ENCODE measurements around the gene GALNT16.
A peak's percentile ranks its signal among the peaks of the same experiment; 100 is the strongest.

The GALNT16 gene

DNA sequence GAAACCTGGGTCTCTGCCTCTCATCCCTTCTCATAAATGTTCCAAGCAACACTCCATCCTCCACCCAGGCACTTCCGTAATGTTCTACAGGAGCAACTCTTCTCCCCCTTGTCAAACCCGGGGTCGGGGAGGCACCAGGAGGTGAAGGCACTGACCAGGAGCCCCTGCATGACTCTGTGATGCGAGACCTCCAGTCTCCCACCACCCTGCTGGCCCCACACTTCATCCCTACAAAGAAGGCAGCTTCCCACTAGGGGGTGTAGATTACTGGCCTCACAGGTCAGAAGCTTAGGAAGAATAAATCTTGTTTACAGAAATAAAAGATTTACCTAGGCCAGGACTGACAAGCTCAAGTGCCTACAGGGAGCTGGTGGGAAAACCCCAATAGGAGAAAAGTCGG lies 90.9 kb downstream of the GALNT16 start:
- no peaks in the 10 kb centered on the region for H3K9me3 ChIP-seq (ENCODE audit: control insufficient read depth, low read length)
- peaks cover 9% of the 10 kb centered on the region for H3K4me1 ChIP-seq (ENCODE audit: control insufficient read depth, insufficient read depth, low read length, poor library complexity, severe bottlenecking)
- no peak for DNase-seq
- H3K4me3 ChIP-seq (ENCODE audit: insufficient read depth, low read depth, low read length, poor library complexity, severe bottlenecking), result no peak overlapping the region
- no peak overlapping the region for H3K27ac ChIP-seq (ENCODE audit: insufficient read depth, low read length, poor library complexity, severe bottlenecking)
- no peaks in the 10 kb centered on the region for H3K36me3 ChIP-seq (ENCODE audit: control insufficient read depth, insufficient read depth, low read length)
- no peaks in the 10 kb centered on the region for H3K27me3 ChIP-seq (replicated peaks; ENCODE audit: control insufficient read depth, insufficient read depth, low read length, poor library complexity, severe bottlenecking)

DNA sequence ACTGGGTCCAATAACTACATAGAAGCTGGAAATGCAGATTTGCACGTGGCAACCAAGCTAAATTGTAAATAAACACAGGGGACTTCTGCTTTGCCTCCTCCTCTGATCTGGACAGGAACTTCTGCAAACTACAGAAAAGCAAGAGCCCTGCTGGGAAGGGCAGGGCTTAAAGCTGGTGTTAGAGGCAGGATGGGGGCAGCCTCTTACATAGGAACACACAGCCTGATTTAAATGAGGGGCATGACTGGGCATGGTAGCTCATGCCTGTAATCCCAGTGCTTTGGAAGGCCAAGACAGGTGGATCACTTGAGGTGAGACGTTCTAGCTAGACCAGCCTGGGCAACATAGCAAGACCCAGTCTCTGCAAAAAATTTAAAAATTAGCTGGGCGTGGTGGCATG lies 91.4 kb downstream of the GALNT16 start:
- Histone ChIP-seq H3K27me3 (replicated peaks; ENCODE audit: control insufficient read depth, insufficient read depth, low read length, poor library complexity, severe bottlenecking) (no peaks in the 10 kb centered on the region), H3K4me1 (ENCODE audit: control insufficient read depth, insufficient read depth, low read length, poor library complexity, severe bottlenecking) (peaks cover 9% of the 10 kb centered on the region)
- no peak for DNase-seq

DNA sequence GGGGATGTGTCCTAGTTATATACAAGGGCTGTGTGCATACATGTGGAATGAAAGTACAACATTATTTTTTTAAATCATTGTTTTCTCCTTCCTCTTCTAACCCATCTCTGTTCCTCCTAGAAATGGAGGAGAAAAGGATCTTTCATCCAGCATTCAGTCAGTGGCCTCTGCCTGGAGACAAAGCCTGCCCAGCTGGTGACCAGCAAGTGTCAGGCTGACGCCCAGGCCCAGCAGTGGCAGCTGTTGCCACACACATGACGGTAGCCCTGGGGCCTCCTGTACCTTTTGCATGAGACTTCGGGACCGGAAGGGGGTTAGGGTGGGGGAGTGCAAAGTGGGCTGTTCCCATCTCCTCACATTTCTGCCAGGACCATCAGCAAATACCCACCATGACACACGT lies 92.0 kb downstream of the GALNT16 start:
- Histone ChIP-seq H3K27ac (ENCODE audit: insufficient read depth, low read length, poor library complexity, severe bottlenecking) (no peak overlapping the region), H3K27me3 (replicated peaks; ENCODE audit: control insufficient read depth, insufficient read depth, low read length, poor library complexity, severe bottlenecking) (no peaks in the 10 kb centered on the region), H3K4me3 (ENCODE audit: insufficient read depth, low read depth, low read length, poor library complexity, severe bottlenecking) (no peak overlapping the region), H3K9me3 (ENCODE audit: control insufficient read depth, low read length) (no peaks in the 10 kb centered on the region), H3K36me3 (ENCODE audit: control insufficient read depth, insufficient read depth, low read length) (no peaks in the 10 kb centered on the region), H3K4me1 (ENCODE audit: control insufficient read depth, insufficient read depth, low read length, poor library complexity, severe bottlenecking) (peaks cover 9% of the 10 kb centered on the region)
- no peak for DNase-seq

More for the DNA sequence above, 91.4 kb downstream of the GALNT16 start:
- Histone ChIP-seq H3K36me3 (ENCODE audit: control insufficient read depth, insufficient read depth, low read length) (no peaks in the 10 kb centered on the region), H3K9me3 (ENCODE audit: control insufficient read depth, low read length) (no peaks in the 10 kb centered on the region), H3K4me3 (ENCODE audit: insufficient read depth, low read depth, low read length, poor library complexity, severe bottlenecking) (no peak overlapping the region), H3K27ac (ENCODE audit: insufficient read depth, low read length, poor library complexity, severe bottlenecking) (no peak overlapping the region)

DNA sequence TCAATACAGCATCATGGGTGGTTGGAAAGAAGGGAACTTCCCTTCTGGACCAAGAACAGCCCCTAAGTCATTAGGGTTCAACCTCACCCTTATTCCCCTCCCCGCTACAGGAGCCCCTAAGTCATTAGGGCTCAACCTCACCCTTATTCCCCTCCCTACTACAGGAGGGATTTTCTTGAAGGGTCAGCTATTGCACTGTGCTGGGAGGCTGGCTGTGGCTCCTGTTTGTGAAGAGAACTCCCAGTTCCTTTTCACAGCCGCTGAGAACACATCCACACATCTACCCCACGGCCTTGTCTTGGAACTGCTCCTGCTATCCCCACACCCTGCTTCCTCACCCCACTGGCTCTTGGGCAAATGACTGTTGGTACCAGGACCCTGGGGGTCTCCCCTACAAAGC lies 93.2 kb downstream of the GALNT16 start:
- Histone ChIP-seq H3K27me3 (replicated peaks; ENCODE audit: control insufficient read depth, insufficient read depth, low read length, poor library complexity, severe bottlenecking) (no peaks in the 10 kb centered on the region), H3K4me1 (ENCODE audit: control insufficient read depth, insufficient read depth, low read length, poor library complexity, severe bottlenecking) (peaks cover 9% of the 10 kb centered on the region), H3K36me3 (ENCODE audit: control insufficient read depth, insufficient read depth, low read length) (no peaks in the 10 kb centered on the region), H3K4me3 (ENCODE audit: insufficient read depth, low read depth, low read length, poor library complexity, severe bottlenecking) (no peak overlapping the region), H3K9me3 (ENCODE audit: control insufficient read depth, low read length) (no peaks in the 10 kb centered on the region), H3K27ac (ENCODE audit: insufficient read depth, low read length, poor library complexity, severe bottlenecking) (no peak overlapping the region)
- DNase-seq, result no peak

DNA sequence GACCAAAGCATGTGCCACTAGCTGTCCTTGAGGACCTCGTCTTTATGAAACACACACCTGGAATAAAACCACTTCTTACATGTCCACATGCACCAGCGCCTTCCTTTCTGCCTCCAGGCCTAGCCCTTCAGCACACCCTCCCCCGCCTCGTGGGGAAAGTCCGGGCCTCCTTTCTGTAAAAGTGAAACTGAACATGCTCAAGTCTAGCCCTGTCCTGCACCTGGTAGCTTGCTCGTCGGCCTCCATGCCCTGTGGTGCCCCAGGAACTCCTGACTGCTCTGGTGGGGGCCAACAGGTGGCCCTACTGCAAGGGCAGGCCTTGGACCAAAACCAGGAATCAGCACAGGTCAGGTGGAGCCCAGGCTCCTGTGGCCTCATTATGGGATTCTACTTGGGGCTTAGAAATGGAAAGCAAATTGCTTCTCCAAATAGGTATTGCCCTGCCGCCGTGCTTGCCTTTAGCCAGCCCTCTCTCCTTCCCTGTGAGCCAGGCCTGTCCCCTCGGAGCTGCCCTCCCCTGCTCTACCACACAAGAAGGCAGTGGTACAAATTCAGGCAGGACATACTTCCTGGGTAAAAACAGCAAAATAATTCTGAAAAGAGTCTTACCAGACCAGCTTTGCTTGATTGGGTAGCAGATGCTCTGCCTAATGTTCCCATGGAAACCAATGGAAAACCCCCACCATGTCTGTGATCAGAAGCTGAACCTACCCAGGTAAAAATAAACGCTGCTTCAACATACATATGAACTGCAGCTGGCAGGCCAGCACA lies 94.6 kb downstream of the GALNT16 start:
- H3K27me3 ChIP-seq (replicated peaks; ENCODE audit: control insufficient read depth, insufficient read depth, low read length, poor library complexity, severe bottlenecking), result no peaks in the 10 kb centered on the region
- peak in 2 of 3 donors; percentile 14 to 15 for DNase-seq
- H3K36me3 ChIP-seq (ENCODE audit: control insufficient read depth, insufficient read depth, low read length), result no peaks in the 10 kb centered on the region
- peak overlapping the region; percentile 32 for H3K4me3 ChIP-seq (ENCODE audit: insufficient read depth, low read depth, low read length, poor library complexity, severe bottlenecking)
- peaks cover 9% of the 10 kb centered on the region for H3K4me1 ChIP-seq (ENCODE audit: control insufficient read depth, insufficient read depth, low read length, poor library complexity, severe bottlenecking)
- no peaks in the 10 kb centered on the region for H3K9me3 ChIP-seq (ENCODE audit: control insufficient read depth, low read length)
- H3K27ac ChIP-seq (ENCODE audit: insufficient read depth, low read length, poor library complexity, severe bottlenecking), result peak overlapping the region; percentile 27

DNA sequence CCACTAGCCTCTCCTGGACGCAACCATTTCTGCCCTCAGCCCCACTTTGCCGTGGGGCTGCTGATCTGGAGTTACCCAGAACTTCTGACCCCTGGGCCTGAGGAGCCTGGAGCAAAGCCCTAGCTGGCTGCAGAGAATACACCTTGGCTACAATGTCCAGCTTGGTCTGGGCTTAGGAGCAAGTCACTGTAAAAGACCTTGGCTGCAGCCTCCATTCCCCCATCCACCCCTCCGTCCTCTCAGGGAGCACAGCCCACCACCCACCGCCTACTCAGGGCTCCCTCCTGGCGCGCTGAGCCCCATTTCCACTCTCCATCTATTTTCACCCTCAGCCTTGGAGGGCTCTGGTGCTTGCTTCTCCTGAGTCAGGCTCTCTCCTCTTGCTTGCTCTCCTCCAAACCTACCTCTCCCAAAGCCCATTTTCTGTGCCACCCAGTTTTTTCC lies 95.2 kb downstream of the GALNT16 start:
- Histone ChIP-seq H3K27me3 (replicated peaks; ENCODE audit: control insufficient read depth, insufficient read depth, low read length, poor library complexity, severe bottlenecking) (no peaks in the 10 kb centered on the region), H3K9me3 (ENCODE audit: control insufficient read depth, low read length) (no peaks in the 10 kb centered on the region), H3K36me3 (ENCODE audit: control insufficient read depth, insufficient read depth, low read length) (no peaks in the 10 kb centered on the region), H3K4me1 (ENCODE audit: control insufficient read depth, insufficient read depth, low read length, poor library complexity, severe bottlenecking) (peaks cover 9% of the 10 kb centered on the region), H3K4me3 (ENCODE audit: insufficient read depth, low read depth, low read length, poor library complexity, severe bottlenecking) (no peak overlapping the region), H3K27ac (ENCODE audit: insufficient read depth, low read length, poor library complexity, severe bottlenecking) (peak overlapping the region; percentile 27)
- no peak for DNase-seq

DNA sequence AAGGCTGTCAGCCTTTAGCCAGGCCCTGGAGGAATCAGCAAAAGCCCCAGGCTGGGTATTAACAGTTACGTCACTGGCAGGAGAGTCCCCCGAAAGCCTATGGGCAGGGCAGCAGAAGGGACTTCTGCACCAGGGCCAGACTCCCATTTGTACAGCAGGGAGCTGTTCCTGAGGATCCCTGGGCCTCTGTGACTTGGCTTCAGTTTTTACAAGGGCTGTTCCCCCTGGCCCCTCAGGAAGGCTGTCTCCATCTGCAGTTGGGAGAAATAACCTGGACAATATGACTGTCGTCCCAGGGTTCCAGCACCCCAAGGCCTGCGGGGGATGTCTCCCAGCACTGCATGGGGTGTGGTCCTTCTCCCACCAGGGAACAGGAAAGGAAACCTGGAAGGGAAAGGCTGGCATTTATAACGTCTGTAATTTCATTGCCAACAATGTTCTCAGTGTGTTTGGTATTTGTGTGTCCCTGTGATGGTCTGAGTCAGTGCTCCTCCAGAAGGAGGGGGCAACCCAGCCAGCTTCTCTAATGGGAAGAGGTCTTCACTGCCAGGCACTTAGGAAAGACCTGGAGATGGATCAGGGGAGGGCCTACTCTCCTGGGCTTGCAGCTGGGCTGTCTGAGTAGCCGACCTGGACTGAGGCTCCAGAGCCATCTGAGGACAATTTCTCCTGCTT lies 95.8 kb downstream of the GALNT16 start:
- Histone ChIP-seq H3K27ac (ENCODE audit: insufficient read depth, low read length, poor library complexity, severe bottlenecking) (no peak overlapping the region), H3K36me3 (ENCODE audit: control insufficient read depth, insufficient read depth, low read length) (no peaks in the 10 kb centered on the region), H3K4me3 (ENCODE audit: insufficient read depth, low read depth, low read length, poor library complexity, severe bottlenecking) (no peak overlapping the region), H3K4me1 (ENCODE audit: control insufficient read depth, insufficient read depth, low read length, poor library complexity, severe bottlenecking) (peaks cover 9% of the 10 kb centered on the region), H3K9me3 (ENCODE audit: control insufficient read depth, low read length) (no peaks in the 10 kb centered on the region), H3K27me3 (replicated peaks; ENCODE audit: control insufficient read depth, insufficient read depth, low read length, poor library complexity, severe bottlenecking) (no peaks in the 10 kb centered on the region)
- no peak for DNase-seq

DNA sequence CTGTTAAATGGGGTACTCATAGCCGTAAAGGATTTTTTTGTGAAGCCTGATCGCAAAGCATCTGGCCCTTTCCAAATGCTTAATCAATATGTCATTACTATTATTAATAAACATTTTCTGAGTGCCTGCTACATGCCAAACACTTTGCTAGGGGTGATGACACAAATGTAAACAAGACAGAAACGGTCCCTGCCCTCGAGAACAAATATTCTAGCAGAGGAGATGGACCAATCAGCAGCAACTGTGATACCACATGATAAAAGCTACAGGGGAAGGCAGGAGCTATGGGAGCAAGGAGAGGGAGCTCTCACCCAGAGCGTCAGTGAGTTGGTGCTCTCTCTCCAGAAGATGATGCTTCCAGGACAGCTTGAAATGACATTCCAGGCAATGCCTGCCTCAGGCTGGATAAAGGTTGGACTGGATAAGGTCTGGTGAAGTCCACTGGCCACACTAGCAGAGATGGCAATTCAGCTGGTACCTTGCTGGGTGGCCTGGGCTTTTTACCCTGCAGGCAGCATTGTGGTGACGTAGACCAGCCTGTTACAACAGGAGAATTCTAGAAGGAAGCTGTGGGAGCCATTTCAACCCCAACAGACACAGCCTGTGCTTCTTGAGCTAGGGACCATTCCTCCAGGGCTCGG lies 97.1 kb downstream of the GALNT16 start:
- Histone ChIP-seq H3K27ac (ENCODE audit: insufficient read depth, low read length, poor library complexity, severe bottlenecking) (no peak overlapping the region), H3K4me1 (ENCODE audit: control insufficient read depth, insufficient read depth, low read length, poor library complexity, severe bottlenecking) (peaks cover 9% of the 10 kb centered on the region), H3K9me3 (ENCODE audit: control insufficient read depth, low read length) (no peaks in the 10 kb centered on the region), H3K36me3 (ENCODE audit: control insufficient read depth, insufficient read depth, low read length) (no peaks in the 10 kb centered on the region), H3K27me3 (replicated peaks; ENCODE audit: control insufficient read depth, insufficient read depth, low read length, poor library complexity, severe bottlenecking) (no peaks in the 10 kb centered on the region), H3K4me3 (ENCODE audit: insufficient read depth, low read depth, low read length, poor library complexity, severe bottlenecking) (no peak overlapping the region)
- no peak for DNase-seq

DNA sequence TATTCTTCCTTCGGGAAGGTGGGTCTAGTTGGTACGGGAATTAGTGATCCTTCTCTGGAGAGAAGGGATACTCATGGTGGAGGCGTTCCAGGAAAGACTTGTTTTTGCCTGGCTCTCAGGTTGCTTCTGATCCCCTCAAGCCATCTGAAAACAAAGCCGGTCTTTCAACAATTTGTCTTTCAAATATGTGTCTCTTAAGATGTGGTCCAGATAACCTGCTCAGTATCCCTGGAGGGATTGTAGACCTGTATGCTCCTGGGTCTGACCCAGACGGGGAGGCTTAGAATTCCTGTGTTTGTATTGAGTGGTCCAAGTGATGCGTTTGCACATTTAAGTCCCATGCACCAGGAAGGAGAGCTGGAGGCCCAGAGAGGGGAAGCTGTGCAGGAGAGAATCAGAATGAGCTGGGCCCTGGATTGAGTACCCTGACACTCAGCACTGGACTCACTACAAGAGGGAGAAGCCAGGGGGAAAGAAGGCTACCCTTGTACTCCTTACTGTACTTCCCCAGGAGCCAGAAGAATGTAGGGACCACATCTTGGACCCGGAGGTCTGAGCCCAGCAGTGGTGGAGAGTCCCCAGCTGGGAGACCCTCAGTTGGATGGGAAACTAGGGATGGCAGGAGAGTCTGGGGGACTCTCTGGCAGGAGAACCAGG lies 97.7 kb downstream of the GALNT16 start:
- Histone ChIP-seq H3K4me1 (ENCODE audit: control insufficient read depth, insufficient read depth, low read length, poor library complexity, severe bottlenecking) (peaks cover 9% of the 10 kb centered on the region), H3K36me3 (ENCODE audit: control insufficient read depth, insufficient read depth, low read length) (no peaks in the 10 kb centered on the region), H3K27me3 (replicated peaks; ENCODE audit: control insufficient read depth, insufficient read depth, low read length, poor library complexity, severe bottlenecking) (no peaks in the 10 kb centered on the region), H3K9me3 (ENCODE audit: control insufficient read depth, low read length) (no peaks in the 10 kb centered on the region), H3K4me3 (ENCODE audit: insufficient read depth, low read depth, low read length, poor library complexity, severe bottlenecking) (no peak overlapping the region), H3K27ac (ENCODE audit: insufficient read depth, low read length, poor library complexity, severe bottlenecking) (no peak overlapping the region)
- no peak for DNase-seq

Data from effector memory CD4-positive, alpha-beta T cell (primary cell).